GM12878 (cell line): ENCODE results near the gene CEBPB. TPM values are rescaled to one million over a fixed set of nuclear protein-coding genes. Genes with fewer than 3 reads are reported as not detected.

Experiments
- ATF3 ChIP-seq: IDR thresholded peaks from 2 replicates; pipeline ENCODE4 v1.6.1; 2011; ENCODE audit warnings: low read depth, mild to moderate bottlenecking, low read length, moderate library complexity, borderline replicate concordance; ENCODE audit errors: extremely low read depth
- BMI1 ChIP-seq: fragments of 450-650 bp; IDR thresholded peaks from 2 replicates; pipeline ENCODE4 v1.6.1; 2016; ENCODE audit warnings: mild to moderate bottlenecking, moderate library complexity, borderline replicate concordance
- BRCA1 ChIP-seq: IDR thresholded peaks from 2 replicates; pipeline ENCODE4 v1.6.1; 2011; ENCODE audit warnings: low read depth, low read length, improper control_type of control experiment
- CBX3 ChIP-seq: fragments of 200-600 bp; sonication (generic); IDR thresholded peaks from 2 replicates; pipeline ENCODE4 v1.6.1; 2016; ENCODE audit warnings: low read depth, borderline replicate concordance
- CBX5 ChIP-seq: sonication (generic); IDR thresholded peaks from 2 replicates; pipeline ENCODE4 v1.6.1; 2016; ENCODE audit warnings: low read depth, moderate library complexity, mild to moderate bottlenecking, inconsistent platforms
- CEBPB ChIP-seq, 2 experiments: fragments of 150-350 bp in 1 of 2; IDR thresholded peaks; 2 replicates each; pipeline ENCODE4 v1.6.1; 2012 to 2014; ENCODE audit warnings: low read depth in 2 of 2, low read length in 2 of 2, borderline replicate concordance in 1 of 2, inconsistent platforms in 1 of 2
- CHD2 ChIP-seq: IDR thresholded peaks from 2 replicates; pipeline ENCODE4 v1.6.1; 2011; ENCODE audit warnings: low read depth, low read length, improper control_type of control experiment, borderline replicate concordance
- EP300 ChIP-seq, 2 experiments: fragments of 150-350 bp in 1 of 2; IDR thresholded peaks; 2 replicates each; pipeline ENCODE4 v1.6.1; 2011 to 2012; ENCODE audit warnings: low read depth in 2 of 2, low read length in 2 of 2, borderline replicate concordance in 1 of 2, improper control_type of control experiment in 1 of 2, inconsistent platforms in 1 of 2; ENCODE audit not compliant: control insufficient read depth in 1 of 2
- EZH2 ChIP-seq: IDR thresholded peaks from 2 replicates; pipeline ENCODE4 v1.6.1; 2012; ENCODE audit warnings: low read depth, mild to moderate bottlenecking, control low read depth, inconsistent platforms, low read length, borderline replicate concordance; ENCODE audit not compliant: control insufficient read depth
- IKZF1 ChIP-seq: fragments of 450-650 bp; conservative IDR thresholded peaks from 2 replicates; pipeline ENCODE4 v1.6.1; 2017; ENCODE audit warnings: antibody characterized with exemption, mild to moderate bottlenecking
- MTA3 ChIP-seq: IDR thresholded peaks from 2 replicates; pipeline ENCODE4 v1.6.1; 2012; ENCODE audit warnings: low read length, inconsistent platforms, borderline replicate concordance
- NFYA ChIP-seq: IDR thresholded peaks from 2 replicates; pipeline ENCODE4 v1.6.1; 2011; ENCODE audit warnings: low read depth, mild to moderate bottlenecking, low read length, improper control_type of control experiment, borderline replicate concordance
- NRF1 ChIP-seq: conservative IDR thresholded peaks from 2 replicates; pipeline ENCODE4 v1.6.1; 2011; ENCODE audit warnings: mild to moderate bottlenecking, low read depth, low read length, improper control_type of control experiment
- PML ChIP-seq: IDR thresholded peaks from 2 replicates; pipeline ENCODE4 v1.6.1; 2012; ENCODE audit warnings: low read length, inconsistent platforms
- PRDM15 ChIP-seq: fragments of 450-650 bp; formaldehyde crosslinking; IDR thresholded peaks from 2 replicates; pipeline ENCODE4 v1.4.0; 2020; ENCODE audit warnings: mild to moderate bottlenecking, moderate library complexity
- RB1 ChIP-seq: fragments of 450-650 bp; formaldehyde crosslinking; IDR thresholded peaks from 2 replicates; pipeline ENCODE4 v1.6.1; 2017; ENCODE audit warnings: mild to moderate bottlenecking, borderline replicate concordance
- SMAD1 ChIP-seq: fragments of 450-650 bp; IDR thresholded peaks from 2 replicates; pipeline ENCODE4 v1.6.1; 2018; ENCODE audit warnings: mild to moderate bottlenecking, low read depth; ENCODE audit not compliant: partially characterized antibody
- SMAD5 ChIP-seq: IDR thresholded peaks from 2 replicates; pipeline ENCODE4 v1.6.1; 2016; ENCODE audit warnings: antibody characterized with exemption, low read depth
- SREBF1 ChIP-seq: IDR thresholded peaks from 2 replicates; pipeline ENCODE4 v1.6.1; 2012; ENCODE audit warnings: mild to moderate bottlenecking, low read length
- SREBF2 ChIP-seq: IDR thresholded peaks from 2 replicates; pipeline ENCODE4 v1.6.1; 2012; ENCODE audit warnings: mild to moderate bottlenecking, low read length
- TBL1XR1 ChIP-seq: IDR thresholded peaks from 2 replicates; pipeline ENCODE4 v1.6.1; 2012; ENCODE audit warnings: low read depth, low read length, improper control_type of control experiment
- polyA plus RNA-seq, 11 experiments: library from polyadenylated mRNA; depleted of rRNA in 4 of 11; unstranded in 6 of 11; stranded (reverse) in 5 of 11; fragments of >200 nt; fragmentation: Nextera tagmentation in 4 of 11; fragmentation: Illumina TruSeq in 1 of 11; extraction: Ambion mirVana in 4 of 11; extraction: Trizol in 1 of 11; gene quantifications; 1 replicate in 1 of 11; 2 replicates in 10 of 11; pipeline versions ENCODE4 v1.2.1 to v1.2.3, GENCODE V29; 2011 to 2016; ENCODE audit warnings: inconsistent platforms in 2 of 11, missing spikeins in 2 of 11, low read depth in 1 of 11
- total RNA-seq, 4 experiments: library from RNA; depleted of rRNA in 3 of 4; stranded (reverse); fragments of >200 nt in 3 of 4; fragmentation: Illumina TruSeq in 1 of 4; extraction: Trizol in 1 of 4; gene quantifications; 2 replicates each; pipeline versions ENCODE4 v1.2.1 to v1.2.3, GENCODE V29; 2013 to 2021
- TF ChIP-seq, protein P1 (sequence below): fragments of 450-650 bp; IDR thresholded peaks from 2 replicates; pipeline ENCODE4 v1.6.1; 2017; ENCODE audit warnings: mild to moderate bottlenecking, moderate library complexity

Gene CEBPB
- total and polyA plus RNA-seq, 10 of the 15 experiments (the other 5 are each of a cell fraction or from before 2014, with no cell fraction given): 0.18 to 8.8 (median 1.6) TPM

GRCh38 chr20:50146732-50147662, 43.6 kb upstream of the CEBPB start (continued):
- TF ChIP-seq, protein P1, sequence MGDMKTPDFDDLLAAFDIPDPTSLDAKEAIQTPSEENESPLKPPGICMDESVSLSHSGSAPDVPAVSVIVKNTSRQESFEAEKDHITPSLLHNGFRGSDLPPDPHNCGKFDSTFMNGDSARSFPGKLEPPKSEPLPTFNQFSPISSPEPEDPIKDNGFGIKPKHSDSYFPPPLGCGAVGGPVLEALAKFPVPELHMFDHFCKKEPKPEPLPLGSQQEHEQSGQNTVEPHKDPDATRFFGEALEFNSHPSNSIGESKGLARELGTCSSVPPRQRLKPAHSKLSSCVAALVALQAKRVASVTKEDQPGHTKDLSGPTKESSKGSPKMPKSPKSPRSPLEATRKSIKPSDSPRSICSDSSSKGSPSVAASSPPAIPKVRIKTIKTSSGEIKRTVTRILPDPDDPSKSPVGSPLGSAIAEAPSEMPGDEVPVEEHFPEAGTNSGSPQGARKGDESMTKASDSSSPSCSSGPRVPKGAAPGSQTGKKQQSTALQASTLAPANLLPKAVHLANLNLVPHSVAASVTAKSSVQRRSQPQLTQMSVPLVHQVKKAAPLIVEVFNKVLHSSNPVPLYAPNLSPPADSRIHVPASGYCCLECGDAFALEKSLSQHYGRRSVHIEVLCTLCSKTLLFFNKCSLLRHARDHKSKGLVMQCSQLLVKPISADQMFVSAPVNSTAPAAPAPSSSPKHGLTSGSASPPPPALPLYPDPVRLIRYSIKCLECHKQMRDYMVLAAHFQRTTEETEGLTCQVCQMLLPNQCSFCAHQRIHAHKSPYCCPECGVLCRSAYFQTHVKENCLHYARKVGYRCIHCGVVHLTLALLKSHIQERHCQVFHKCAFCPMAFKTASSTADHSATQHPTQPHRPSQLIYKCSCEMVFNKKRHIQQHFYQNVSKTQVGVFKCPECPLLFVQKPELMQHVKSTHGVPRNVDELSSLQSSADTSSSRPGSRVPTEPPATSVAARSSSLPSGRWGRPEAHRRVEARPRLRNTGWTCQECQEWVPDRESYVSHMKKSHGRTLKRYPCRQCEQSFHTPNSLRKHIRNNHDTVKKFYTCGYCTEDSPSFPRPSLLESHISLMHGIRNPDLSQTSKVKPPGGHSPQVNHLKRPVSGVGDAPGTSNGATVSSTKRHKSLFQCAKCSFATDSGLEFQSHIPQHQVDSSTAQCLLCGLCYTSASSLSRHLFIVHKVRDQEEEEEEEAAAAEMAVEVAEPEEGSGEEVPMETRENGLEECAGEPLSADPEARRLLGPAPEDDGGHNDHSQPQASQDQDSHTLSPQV: no peak
- TF ChIP-seq NFYA (no peak), NRF1 (no peak), BRCA1 (no peak), IKZF1 (peak; percentile 54), CBX5 (no peak), PML (no peak), CHD2 (peak; percentile 36; the same call in 1 of the 2 replicates), EZH2 (no peak), SMAD5 (no peak), CEBPB (IDR thresholded peaks at IDR 0.05; ENCODE audit: borderline replicate concordance in 1 of 2, low read depth in 2 of 2, low read length in 2 of 2) (no peak), SREBF1 (no peak), MTA3 (no peak), BMI1 (no peak; the same call in 1 of the 2 replicates), PRDM15 (CRISPR knock-in tag) (no peak), TBL1XR1 (no peak), EP300 (IDR thresholded peaks at IDR 0.05; ENCODE audit: borderline replicate concordance in 1 of 2, control insufficient read depth in 1 of 2, low read depth in 2 of 2, low read length in 2 of 2) (peak; percentile 8 to 23; a peak in 1 of 4 replicates), SMAD1 (no peak), CBX3 (no peak), SREBF2 (no peak), ATF3 (no peak), RB1 (0 out of 2 replicates have a peak, but pooled peaks have one; percentile 40)
